Endothelial cell of umbilical vein (primary cell): ENCODE measurements around the gene CAND2. TPM values are rescaled to one million over a fixed set of nuclear protein-coding genes. Genes with fewer than 3 reads are reported as not detected.

Experiments used
- BruUV-seq: library from RNA; stranded (reverse); fragments of 400-500 nt; replicated peaks from 2 replicates; lab custom pipeline; 2021; lab: Mats Ljungman, UMichigan
- CTCF ChIA-PET: fragments of 300-600, 350-600 bp; sonication (Branson Sonifier 250); formaldehyde crosslinking; loops from one replicate; lab custom pipeline; 2021; ENCODE audit warnings: antibody characterized with exemption, inconsistent platforms; lab: Charles Lee
- POLR2A ChIA-PET: fragments of 300-600, 350-600 bp; sonication (Branson Sonifier 250); formaldehyde crosslinking; loops from one replicate; lab custom pipeline; 2021; ENCODE audit warnings: antibody characterized with exemption, inconsistent platforms; lab: Charles Lee
- DNase-seq: peaks from one replicate; pipeline ENCODE4 v3.0.0-alpha.2; 2011; ENCODE audit warnings: low read depth, low spot score
- FAIRE-seq: peaks from 2 replicates; lab custom pipeline; 2011; peaks lifted over from hg19 to GRCh38; lab: Jason Lieb, UNC
- H2AFZ ChIP-seq: 2 replicates; pipeline ENCODE4 v1.6.0; 2012; ENCODE audit warnings: low read depth, low read length, control low read depth, inconsistent platforms
- H3K27ac ChIP-seq: 2 replicates; pipeline ENCODE4 v1.5.1; 2011; ENCODE audit warnings: low read depth, mild to moderate bottlenecking, control low read depth, low read length, moderate library complexity; ENCODE audit not compliant: insufficient read depth
- H3K27me3 ChIP-seq, 2 experiments: 2 replicates each; pipeline versions ENCODE4 v1.6.0 to v1.6.1; 2011; ENCODE audit warnings: low read length in 2 of 2, mixed read lengths in 1 of 2; ENCODE audit not compliant: control insufficient read depth in 2 of 2, insufficient read depth in 2 of 2
- H3K36me3 ChIP-seq, 2 experiments: 2 replicates in 1 of 2; 3 replicates in 1 of 2; pipeline ENCODE4 v1.5.1; 2011; ENCODE audit warnings: low read length in 2 of 2, mild to moderate bottlenecking in 1 of 2, moderate library complexity in 1 of 2; ENCODE audit not compliant: control insufficient read depth in 2 of 2, insufficient read depth in 2 of 2; ENCODE audit errors: extremely low read depth in 1 of 2
- H3K4me1 ChIP-seq: 3 replicates; pipeline ENCODE4 v1.5.1; 2011; ENCODE audit warnings: mild to moderate bottlenecking, low read length; ENCODE audit not compliant: control insufficient read depth, insufficient read depth; ENCODE audit errors: extremely low read depth
- H3K4me2 ChIP-seq: 2 replicates; pipeline ENCODE4 v1.6.1; 2011; ENCODE audit warnings: low read length, control low read depth, mixed read lengths; ENCODE audit not compliant: insufficient read depth
- H3K4me3 ChIP-seq, 3 experiments: fragments of 200-600 bp in 1 of 3; sonication (generic), shearing (Covaris generic) in 1 of 3; replicated peaks in 1 of 3; 2 replicates each; pipeline ENCODE4 v1.5.1; 2011 to 2016; ENCODE audit warnings: control low read depth in 3 of 3, low read length in 3 of 3, mild to moderate bottlenecking in 2 of 3, inconsistent platforms in 1 of 3, low read depth in 1 of 3, moderate library complexity in 1 of 3; ENCODE audit not compliant: insufficient read depth in 1 of 3
- H3K79me2 ChIP-seq: 2 replicates; pipeline ENCODE4 v1.6.0; 2012; ENCODE audit warnings: low read length, inconsistent platforms; ENCODE audit not compliant: control insufficient read depth, insufficient read depth
- H3K9ac ChIP-seq: replicated peaks from 2 replicates; pipeline ENCODE3; 2011; ENCODE audit warnings: low read length, control low read depth; ENCODE audit not compliant: insufficient read depth; ENCODE audit errors: extremely low read depth
- H3K9me1 ChIP-seq: replicated peaks from 3 replicates; pipeline ENCODE4 v1.6.0; 2011; ENCODE audit warnings: mild to moderate bottlenecking, low read length; ENCODE audit not compliant: control insufficient read depth, insufficient read depth; ENCODE audit errors: extremely low read depth
- H3K9me3 ChIP-seq: replicated peaks from 2 replicates; pipeline ENCODE4 v1.5.1; 2012; ENCODE audit warnings: low read length, inconsistent platforms; ENCODE audit not compliant: control insufficient read depth, insufficient read depth
- H4K20me1 ChIP-seq: replicated peaks from 2 replicates; pipeline ENCODE3; 2011; ENCODE audit warnings: mild to moderate bottlenecking, low read length; ENCODE audit not compliant: control insufficient read depth, insufficient read depth; ENCODE audit errors: extremely low read depth
- EZH2 ChIP-seq: IDR thresholded peaks from 2 replicates; pipeline ENCODE4 v1.6.1; 2012; ENCODE audit warnings: borderline replicate concordance, low read depth, mild to moderate bottlenecking, moderate library complexity, low read length, inconsistent platforms; ENCODE audit not compliant: severe bottlenecking
- FOS ChIP-seq: IDR thresholded peaks from 2 replicates; pipeline ENCODE4 v1.6.1; 2011; ENCODE audit warnings: mild to moderate bottlenecking, low read length, moderate library complexity, borderline replicate concordance; ENCODE audit not compliant: insufficient read depth
- GATA2 ChIP-seq: IDR thresholded peaks from 2 replicates; pipeline ENCODE4 v1.7.0; 2011; ENCODE audit warnings: low read depth, mild to moderate bottlenecking, moderate library complexity, mixed read lengths, low read length; ENCODE audit not compliant: insufficient read length, insufficient read depth
- JUN ChIP-seq: IDR thresholded peaks from 2 replicates; pipeline ENCODE4 v1.6.1; 2011; ENCODE audit warnings: borderline replicate concordance, low read depth; ENCODE audit not compliant: insufficient read length, insufficient read depth
- MYC ChIP-seq: IDR thresholded peaks from one replicate; pipeline ENCODE4 v1.6.1; 2011; ENCODE audit warnings: mild to moderate bottlenecking, low read depth, low read length
- POLR2A ChIP-seq: IDR thresholded peaks from 2 replicates; pipeline ENCODE4 v1.6.1; 2012; ENCODE audit warnings: low read depth, mild to moderate bottlenecking, control low read depth, low read length
- POLR2AphosphoS5 ChIP-seq: IDR thresholded peaks from 2 replicates; pipeline ENCODE4 v1.6.1; 2012; ENCODE audit warnings: low read depth, mild to moderate bottlenecking, control low read depth, low read length, moderate library complexity; ENCODE audit not compliant: insufficient read depth
- dilution Hi-C: fragments of 300-500 bp; cut with MboI; formaldehyde crosslinking; loops from one replicate; pipeline ENCODE4 v1.15.0; 2019; ENCODE audit warnings: low sequenced_read_pairs; ENCODE audit not compliant: extremely low pct_ligation_motif_present
- intact Hi-C: fragments of 100-400 bp; cut with micrococcal nuclease; formaldehyde crosslinking; loops from one replicate; pipeline ENCODE4 v1.10.0; 2022
- polyA plus RNA-seq, 4 experiments: library from polyadenylated mRNA; depleted of rRNA in 3 of 4; stranded (reverse) in 3 of 4; unstranded in 1 of 4; fragments of >200 nt; gene quantifications; 2 replicates each; pipeline versions ENCODE4 v1.2.1 to v1.2.3, GENCODE V29; 2011 to 2012; ENCODE audit warnings: missing spikeins in 1 of 4
- total RNA-seq: library from RNA; stranded (reverse); gene quantifications from 2 replicates; pipeline ENCODE4 v1.2.3, GENCODE V29; 2021
- TF ChIP-seq, protein P1 (sequence below), 2 donors: IDR thresholded peaks; 1 replicate in 1 of 2; 2 replicates in 1 of 2; pipeline ENCODE4 v1.5.1; 2011; ENCODE audit warnings: low read length in 2 of 2, mild to moderate bottlenecking in 2 of 2, moderate library complexity in 2 of 2, control low read depth in 1 of 2, inconsistent platforms in 1 of 2, low read depth in 1 of 2; ENCODE audit not compliant: insufficient read depth in 1 of 2; ENCODE audit errors: extremely low read depth in 1 of 2
- TF ChIP-seq, protein P2 (sequence below): IDR thresholded peaks from 2 replicates; pipeline ENCODE4 v1.6.1; 2011; ENCODE audit not compliant: insufficient read depth, insufficient read length

Gene CAND2
- total and polyA plus RNA-seq, 2 donors (not counting 3 experiments of a cell fraction or from before 2014, with no cell fraction given): 7.1 to 11.0 TPM

DNA sequence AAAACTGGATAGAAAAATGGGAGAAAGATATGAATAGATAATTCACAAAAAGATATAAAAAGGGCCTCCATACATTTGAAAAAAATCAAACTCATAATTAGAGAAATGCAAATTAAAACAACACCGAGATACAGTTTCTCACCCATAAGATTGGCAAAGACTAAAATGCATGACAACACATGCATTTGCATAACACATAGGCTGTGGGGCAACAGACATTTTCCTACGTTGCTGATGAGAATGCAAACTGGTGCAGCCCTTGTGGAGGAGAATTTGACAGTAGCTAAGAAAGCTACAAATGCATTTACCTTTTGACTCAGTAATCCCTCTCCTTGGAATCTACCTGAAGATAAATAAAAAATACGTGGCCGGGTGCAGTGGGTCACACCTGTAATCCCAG is 11.4 kb upstream of the CAND2 start:
- no peak for FAIRE-seq
- Histone ChIP-seq H3K4me2 (no peak overlapping the region), H3K9me1 (no peaks in the 10 kb centered on the region), H3K4me1 (no peaks in the 10 kb centered on the region), H3K9me3 (no peaks in the 10 kb centered on the region), H3K9ac (no peak overlapping the region), H3K4me3 (no peak overlapping the region), H2AFZ (no peak overlapping the region), H3K79me2 (no peaks in the 10 kb centered on the region), H3K27ac (no peak overlapping the region), H3K36me3 (no peaks in the 10 kb centered on the region), H4K20me1 (no peaks in the 10 kb centered on the region), H3K27me3 (peaks cover 3 to 8% of the 10 kb centered on the region in 2 experiments)
- POLR2A ChIA-PET: no interaction called here
- CTCF ChIA-PET: no interaction called here
- TF ChIP-seq POLR2AphosphoS5 (no peak), MYC (no peak), FOS (no peak), POLR2A (no peak), GATA2 (no peak), JUN (no peak), EZH2 (no peak)
- TF ChIP-seq, protein P1, sequence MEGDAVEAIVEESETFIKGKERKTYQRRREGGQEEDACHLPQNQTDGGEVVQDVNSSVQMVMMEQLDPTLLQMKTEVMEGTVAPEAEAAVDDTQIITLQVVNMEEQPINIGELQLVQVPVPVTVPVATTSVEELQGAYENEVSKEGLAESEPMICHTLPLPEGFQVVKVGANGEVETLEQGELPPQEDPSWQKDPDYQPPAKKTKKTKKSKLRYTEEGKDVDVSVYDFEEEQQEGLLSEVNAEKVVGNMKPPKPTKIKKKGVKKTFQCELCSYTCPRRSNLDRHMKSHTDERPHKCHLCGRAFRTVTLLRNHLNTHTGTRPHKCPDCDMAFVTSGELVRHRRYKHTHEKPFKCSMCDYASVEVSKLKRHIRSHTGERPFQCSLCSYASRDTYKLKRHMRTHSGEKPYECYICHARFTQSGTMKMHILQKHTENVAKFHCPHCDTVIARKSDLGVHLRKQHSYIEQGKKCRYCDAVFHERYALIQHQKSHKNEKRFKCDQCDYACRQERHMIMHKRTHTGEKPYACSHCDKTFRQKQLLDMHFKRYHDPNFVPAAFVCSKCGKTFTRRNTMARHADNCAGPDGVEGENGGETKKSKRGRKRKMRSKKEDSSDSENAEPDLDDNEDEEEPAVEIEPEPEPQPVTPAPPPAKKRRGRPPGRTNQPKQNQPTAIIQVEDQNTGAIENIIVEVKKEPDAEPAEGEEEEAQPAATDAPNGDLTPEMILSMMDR (IDR thresholded peaks at IDR 0.05; ENCODE audit: extremely low read depth in 1 of 2, insufficient read depth in 1 of 2, low read depth in 1 of 2, low read length in 2 of 2): no peak
- TF ChIP-seq, protein P2, sequence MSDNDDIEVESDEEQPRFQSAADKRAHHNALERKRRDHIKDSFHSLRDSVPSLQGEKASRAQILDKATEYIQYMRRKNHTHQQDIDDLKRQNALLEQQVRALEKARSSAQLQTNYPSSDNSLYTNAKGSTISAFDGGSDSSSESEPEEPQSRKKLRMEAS: no peak
- intact Hi-C loops: no loop called here
- DNase-seq: no peak
- dilution Hi-C loops: no loop called here
- BruUV-seq: no TSS peak
